AG09319 (cell line): ENCODE measurements around the gene DCLK1.

Experiments used
- DNase-seq: peaks from one replicate; pipeline ENCODE4 v3.0.0-alpha.2; 2010; ENCODE audit warnings: low read depth; ENCODE audit errors: extremely low read depth
- CTCF ChIP-seq: IDR thresholded peaks from 2 replicates; pipeline ENCODE4 v1.5.1; 2011; ENCODE audit warnings: low read depth, mild to moderate bottlenecking, inconsistent platforms, low read length, moderate library complexity

Gene DCLK1

GRCh38 chr13:36088463-36088862, 42.7 kb downstream of the DCLK1 start:
- TF ChIP-seq CTCF, result no peak
- no peak for DNase-seq

- TF ChIP-seq CTCF, result no peak
- no peak for DNase-seq
Observed at GRCh38 chr13:36088001-36088400, 43.2 kb downstream of the DCLK1 start.

- DNase-seq, result no peak
- TF ChIP-seq CTCF, result no peak
Observed at GRCh38 chr13:36086117-36086516, 45.1 kb downstream of the DCLK1 start.

GRCh38 chr13:36084131-36084530, 47.1 kb downstream of the DCLK1 start:
- no peak for TF ChIP-seq CTCF
- DNase-seq, result no peak

- DNase-seq, result no peak
- TF ChIP-seq CTCF, result no peak
Observed at GRCh38 chr13:36082806-36083205, 48.4 kb downstream of the DCLK1 start.

GRCh38 chr13:36082396-36082795, 48.8 kb downstream of the DCLK1 start:
- DNase-seq, result no peak
- TF ChIP-seq CTCF, result no peak

GRCh38 chr13:36076211-36076610, 55.0 kb downstream of the DCLK1 start:
- no peak for TF ChIP-seq CTCF
- no peak for DNase-seq
